DMS53 treated with DMSO at 0.1 percent for 48 hours (cell line): ENCODE data around the gene NRIP2.

Source experiments
- DNase-seq: peaks from one replicate; lab custom pipeline; 2025; ENCODE audit not compliant: unreplicated experiment; lab: John Stamatoyannopoulos, UW

Gene NRIP2

GRCh38 chr12:2845280-2845679 lies 10.4 kb upstream of the NRIP2 start:
- DNase-seq: no peak

GRCh38 chr12:2844786-2845185 lies 10.0 kb upstream of the NRIP2 start:
- DNase-seq: no peak

- DNase-seq: no peak
These were observed 8.1 kb upstream of the NRIP2 start for GRCh38 chr12:2842948-2843347.

GRCh38 chr12:2841056-2841650 lies 6.3 kb upstream of the NRIP2 start:
- no peak for DNase-seq

- DNase-seq: no peak
These were observed 1.7 kb upstream of the NRIP2 start for GRCh38 chr12:2836574-2836973.

GRCh38 chr12:2835691-2836403 lies 1.0 kb upstream of the NRIP2 start:
- no peak for DNase-seq

GRCh38 chr12:2833810-2834209 lies 1.0 kb downstream of the NRIP2 start:
- no peak for DNase-seq

GRCh38 chr12:2833327-2833726 lies 1.5 kb downstream of the NRIP2 start:
- DNase-seq: no peak

GRCh38 chr12:2832550-2833127 lies 2.2 kb downstream of the NRIP2 start:
- DNase-seq: no peak

- DNase-seq: no peak
These were observed 5.6 kb downstream of the NRIP2 start for GRCh38 chr12:2829275-2829674.

- DNase-seq: no peak
These were observed 7.9 kb downstream of the NRIP2 start for GRCh38 chr12:2826721-2827515.

- no peak for DNase-seq
These were observed 8.8 kb downstream of the NRIP2 start for GRCh38 chr12:2826036-2826435.

- DNase-seq: no peak
These were observed 9.7 kb downstream of the NRIP2 start for GRCh38 chr12:2825132-2825531.

GRCh38 chr12:2824541-2824940 lies 10.3 kb downstream of the NRIP2 start:
- no peak for DNase-seq

GRCh38 chr12:2823483-2823882 lies 11.4 kb downstream of the NRIP2 start:
- DNase-seq: no peak

GRCh38 chr12:2820432-2820831 lies 14.4 kb downstream of the NRIP2 start:
- no peak for DNase-seq

- no peak for DNase-seq
These were observed 15.0 kb downstream of the NRIP2 start for GRCh38 chr12:2819810-2820209.

- DNase-seq: peak; percentile 77
These were observed 21.3 kb downstream of the NRIP2 start for GRCh38 chr12:2813214-2814185.

- DNase-seq: peak; percentile 100
These were observed 22.3 kb downstream of the NRIP2 start, which contains the start of gene ITFG2 for GRCh38 chr12:2812290-2813213. Gene ITFG2, plus strand, starts transcription at chr12:2812668. Its CDS starts 93 bp downstream, at chr12:2812761.
